OCI-LY1 (cell line): ENCODE measurements around the gene RUVBL2.

ENCODE experiments used
- CTCF ChIP-seq: fragments of 200-600 bp; sonication (generic), shearing (Covaris generic); IDR thresholded peaks from 2 replicates; pipeline ENCODE4 v1.5.1; 2017; ENCODE audit warnings: mild to moderate bottlenecking, antibody characterized with exemption, low read length, moderate library complexity, mixed read lengths
- EZH2 ChIP-seq: fragments of 200-600 bp; sonication (generic), shearing (Covaris generic); IDR thresholded peaks from 2 replicates; pipeline ENCODE4 v1.8.0; 2017; ENCODE audit warnings: borderline replicate concordance, mixed run types, mild to moderate bottlenecking, antibody characterized with exemption, low read length, moderate library complexity, mixed read lengths

GRCh38 chr19:49017666-49018351, 24.1 kb downstream of the RUVBL2 start:
- peak; percentile 59 for TF ChIP-seq CTCF
- no peak for TF ChIP-seq EZH2
